Measurements from ENCODE around the gene TSPEAR.

TSPEAR gene

DNA sequence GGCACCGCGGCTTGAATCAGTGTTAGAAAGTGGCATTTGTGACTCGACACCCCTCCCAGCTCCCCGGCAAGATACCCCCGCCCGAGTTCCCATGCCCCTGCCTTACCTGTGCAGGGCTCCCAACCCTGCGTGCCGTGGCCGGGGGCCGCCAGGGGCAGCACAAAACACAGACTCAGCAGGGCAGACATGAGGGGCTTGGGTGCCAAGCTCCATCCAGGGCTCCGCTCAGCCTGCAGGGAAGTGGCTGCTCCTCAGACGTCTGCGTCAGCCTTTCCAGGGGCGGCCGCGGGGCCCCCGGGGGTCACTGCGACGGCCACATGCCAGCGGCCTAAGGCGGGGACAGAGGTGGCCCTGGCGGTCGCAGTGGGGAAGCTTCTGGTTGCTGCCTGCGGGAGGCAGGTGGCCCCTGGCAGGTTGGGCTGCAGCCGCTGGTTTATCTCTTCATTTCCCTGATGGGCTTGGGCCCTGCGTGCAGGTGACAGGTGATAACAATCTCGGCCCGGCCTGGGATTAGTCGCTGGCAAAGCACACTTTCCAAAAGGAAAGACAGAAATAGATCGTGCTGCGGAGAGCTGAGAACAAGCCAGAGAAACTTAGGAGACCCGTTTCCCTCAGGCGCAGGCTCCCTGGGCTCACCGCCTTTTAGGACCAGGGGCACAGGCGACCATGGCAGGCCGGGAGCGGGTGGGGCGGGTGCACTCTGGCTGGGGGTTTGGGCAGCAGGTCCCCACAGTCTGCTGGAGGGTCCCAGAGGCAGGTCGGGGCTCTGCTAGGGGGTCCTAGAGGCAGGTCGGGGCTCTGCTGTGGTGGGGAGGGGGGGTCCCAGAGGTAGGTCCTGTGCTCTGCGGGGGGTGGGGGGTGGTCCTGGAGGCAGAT lies at the start of gene TSPEAR:
TSS of gene TSPEAR (minus strand) at position 246 of the 876 bp plus-strand sequence. CDS start at position 188, 58 bp downstream.
- DNase-seq (ENCODE audit: low read depth in 1 of 2, low spot score in 1 of 2): no peak

DNA sequence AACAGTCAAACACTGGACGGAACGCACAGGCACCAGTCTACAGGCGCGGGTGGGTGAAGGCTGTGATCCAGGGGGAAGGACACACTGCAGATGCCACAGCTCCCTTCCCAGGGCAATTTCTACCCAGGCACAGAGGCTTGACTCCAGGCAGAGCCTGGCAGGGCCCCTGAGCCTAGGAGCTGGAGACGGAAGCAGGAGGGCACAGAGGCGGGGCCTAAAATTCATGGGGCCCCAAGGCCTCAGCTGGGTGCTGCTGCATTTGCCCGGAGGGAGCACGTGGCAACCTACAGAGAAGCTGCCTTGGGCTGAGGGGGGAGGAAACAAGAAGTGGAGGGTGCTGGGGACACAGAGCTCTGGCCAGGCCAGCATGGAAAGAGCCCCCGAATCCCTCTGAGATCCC lies 49.0 kb upstream of the TSPEAR start:
- DNase-seq (ENCODE audit: low read depth in 1 of 2, low spot score in 1 of 2): no peak

DNA sequence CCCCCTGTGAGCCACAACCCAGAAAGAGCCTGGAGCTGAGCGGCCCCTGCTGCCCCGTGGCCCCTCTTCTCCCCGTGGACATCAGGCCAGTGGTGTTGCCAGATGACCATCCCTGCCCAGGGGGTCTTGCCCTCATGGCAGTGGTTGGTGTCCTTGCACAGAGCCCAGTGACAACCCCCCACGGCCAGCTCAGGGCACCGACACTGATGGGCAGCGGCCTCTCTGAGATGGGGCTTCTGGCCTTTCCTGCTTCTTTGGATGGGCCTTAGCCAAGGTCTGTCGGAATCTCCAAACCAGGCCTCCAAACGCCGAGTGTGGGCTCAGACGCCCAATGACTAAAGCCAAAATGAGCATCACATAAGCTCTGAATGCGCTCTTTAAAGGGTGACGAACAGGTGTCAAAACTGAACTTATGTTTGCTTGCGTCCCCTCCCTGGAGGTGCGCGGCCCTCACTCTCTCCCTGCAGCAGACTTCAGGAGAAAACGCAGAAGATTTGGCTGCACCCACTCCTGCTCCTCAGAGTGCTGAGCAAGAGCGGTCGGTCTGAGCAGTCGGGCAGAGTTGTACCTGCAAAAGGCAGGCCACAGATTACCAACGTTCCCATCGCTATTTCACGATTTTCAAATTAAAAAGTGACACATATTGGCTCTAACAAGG lies 48.4 kb upstream of the TSPEAR start:
- DNase-seq (ENCODE audit: low read depth in 1 of 2, low spot score in 1 of 2): no peak

DNA sequence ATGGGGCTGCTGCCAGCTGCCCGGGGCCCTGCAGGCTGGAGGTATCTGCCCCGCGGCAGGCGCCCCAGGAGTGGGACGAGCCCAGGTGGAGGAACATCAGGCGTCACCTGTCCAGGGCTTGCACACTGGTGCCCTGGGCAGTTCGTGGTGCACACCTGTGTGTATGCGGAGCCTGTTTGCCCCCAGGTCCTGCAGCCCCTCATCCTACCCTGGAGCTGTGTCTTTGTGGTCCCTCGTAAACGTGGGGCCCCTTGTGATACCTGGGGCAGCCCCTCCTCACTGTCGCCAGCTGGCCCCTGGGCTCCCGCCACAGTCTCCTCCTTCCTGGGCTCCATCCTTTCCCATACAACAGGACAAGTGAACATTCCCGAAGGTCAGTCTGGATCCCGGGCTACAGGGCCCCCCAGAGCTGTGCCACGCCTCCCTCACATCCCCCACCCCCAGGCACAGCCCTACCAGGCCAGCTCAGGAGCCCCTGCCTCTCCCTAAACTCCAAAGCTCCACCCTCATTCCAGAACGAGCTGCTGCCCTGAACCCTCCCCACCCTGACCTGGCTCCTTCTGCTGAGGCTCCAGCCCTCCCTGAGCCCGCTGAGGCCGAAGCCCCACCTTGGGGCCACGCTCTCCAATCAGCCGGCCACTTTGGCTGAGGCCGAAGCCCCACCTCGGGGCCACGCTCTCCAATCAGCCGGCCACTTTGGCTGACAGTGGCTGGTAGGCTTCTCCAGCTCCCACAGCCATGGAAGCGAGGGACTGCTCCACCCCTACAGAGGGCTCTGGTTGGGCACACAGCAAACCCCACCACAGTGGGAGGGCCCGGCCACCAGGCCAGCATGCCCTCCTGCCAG lies 47.6 kb upstream of the TSPEAR start:
- no peak for DNase-seq (ENCODE audit: low read depth in 1 of 2, low spot score in 1 of 2)

DNA sequence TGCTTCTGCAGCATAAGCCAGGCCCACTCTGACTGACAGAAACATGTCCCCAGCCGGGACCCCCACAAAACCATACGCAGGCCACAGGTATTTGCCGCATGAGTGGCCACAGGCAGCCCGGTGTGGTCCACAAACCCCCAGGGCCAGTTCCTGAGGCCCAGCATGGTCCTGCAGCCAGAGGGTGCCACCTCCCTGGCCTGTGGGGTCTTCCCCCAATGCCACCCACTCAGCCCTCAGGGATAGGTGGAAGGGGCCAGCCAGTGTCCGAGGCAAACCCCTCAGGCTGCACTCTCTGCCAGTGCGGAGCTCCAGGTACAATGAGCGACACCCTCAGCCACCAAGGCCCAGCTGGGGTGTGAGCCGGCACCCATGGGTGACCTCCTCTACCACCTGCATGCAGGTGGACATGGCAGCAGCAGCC lies 46.8 kb upstream of the TSPEAR start:
- no peak for DNase-seq (ENCODE audit: low read depth in 1 of 2, low spot score in 1 of 2)

DNA sequence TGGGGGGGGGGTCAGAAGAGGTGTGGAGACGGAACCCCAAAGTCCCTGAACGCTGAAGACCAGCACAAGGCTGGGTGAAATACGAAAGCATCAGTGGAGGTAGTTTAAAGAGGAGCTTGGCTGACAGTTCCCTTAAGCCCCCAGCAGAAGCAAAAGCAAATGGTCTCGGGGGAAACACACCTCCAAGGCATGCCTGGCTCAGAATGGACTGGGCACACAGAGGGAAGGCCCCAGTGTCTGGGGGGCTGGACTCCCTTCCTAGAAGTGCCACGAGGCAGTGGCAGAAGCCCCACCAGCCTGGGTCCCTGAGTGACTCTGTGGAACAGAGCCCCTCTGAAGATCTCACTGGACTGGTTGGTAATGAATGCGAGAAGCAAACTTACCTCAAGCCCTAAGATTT lies 46.4 kb upstream of the TSPEAR start:
- no peak for DNase-seq (ENCODE audit: low read depth in 1 of 2, low spot score in 1 of 2)

DNA sequence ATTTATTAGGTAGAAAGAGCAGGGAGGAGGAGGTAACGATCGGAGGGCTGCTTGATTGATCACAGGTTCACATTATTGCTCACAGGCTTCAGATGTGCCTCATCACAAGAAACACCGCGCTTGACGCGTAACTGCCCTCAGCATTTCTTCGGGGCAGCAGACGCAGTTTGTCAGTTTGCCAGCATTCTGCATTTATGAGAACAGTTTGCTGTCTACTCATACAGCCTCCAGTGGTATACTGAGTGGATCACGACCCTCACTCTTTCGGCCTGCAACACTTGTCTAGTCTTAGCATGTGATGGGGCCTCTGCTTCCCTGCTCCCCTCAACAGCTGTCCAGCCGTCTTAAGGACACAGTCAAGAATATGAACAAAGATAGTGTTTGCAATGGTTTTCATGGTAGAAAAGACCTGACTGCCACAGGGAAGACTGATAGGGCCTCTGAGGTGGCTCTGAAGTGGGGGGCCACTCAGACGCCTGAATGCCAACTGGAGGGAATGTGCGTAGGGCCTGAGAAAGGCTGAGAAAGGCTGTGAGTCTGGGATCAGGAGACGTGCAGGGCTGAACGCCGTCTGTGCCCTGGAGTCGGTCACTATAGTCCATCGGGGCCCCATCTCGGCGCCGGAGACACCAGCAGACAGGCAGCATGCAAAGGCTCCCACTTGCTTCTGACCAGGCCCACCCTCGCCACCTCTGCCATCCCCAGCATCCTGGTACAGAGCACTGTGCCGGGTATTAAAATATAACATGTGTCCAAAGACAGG lies 45.2 kb upstream of the TSPEAR start:
- DNase-seq (ENCODE audit: low read depth in 1 of 2, low spot score in 1 of 2): no peak

DNA sequence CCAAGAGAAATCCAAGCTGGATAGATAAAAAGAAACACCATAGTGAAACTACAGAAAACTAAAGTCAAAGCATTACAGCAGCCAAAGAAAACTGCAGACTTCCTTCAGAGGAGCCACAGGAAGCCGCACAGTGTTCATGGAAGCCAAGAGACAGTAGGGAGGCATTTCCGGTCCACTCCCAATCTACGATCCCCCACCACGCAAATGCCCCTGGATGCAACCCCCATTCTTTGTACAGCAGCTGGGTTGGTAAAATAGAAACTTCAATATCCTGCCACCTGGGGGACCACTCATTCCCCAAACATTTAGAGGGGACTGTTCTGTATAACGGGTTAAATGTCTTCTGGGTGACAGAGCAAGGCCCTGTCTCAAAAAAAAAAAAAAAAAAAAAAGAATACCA lies 43.9 kb upstream of the TSPEAR start:
- DNase-seq (ENCODE audit: low read depth in 1 of 2, low spot score in 1 of 2): no peak

DNA sequence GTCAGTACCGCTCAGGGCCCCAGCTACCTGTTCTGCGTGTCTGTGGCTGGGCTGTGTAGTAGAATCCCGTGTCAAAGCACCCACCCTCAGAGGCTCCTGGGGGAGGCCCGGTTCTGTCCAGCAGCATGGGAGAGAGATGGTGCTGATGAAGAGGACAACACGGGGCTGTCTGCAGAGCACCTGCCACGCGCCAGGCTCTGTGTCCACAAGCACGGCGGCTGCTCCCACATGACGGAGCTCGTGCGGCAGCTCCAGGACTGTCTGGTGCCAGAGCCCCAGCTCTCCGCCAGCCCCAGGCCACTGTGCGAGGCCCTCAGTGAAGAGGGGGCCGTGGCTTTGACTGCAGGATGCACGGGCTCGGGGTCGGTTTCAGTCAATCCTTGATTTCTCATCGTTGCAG lies 42.0 kb upstream of the TSPEAR start:
- DNase-seq (ENCODE audit: low read depth in 1 of 2, low spot score in 1 of 2): no peak

DNA sequence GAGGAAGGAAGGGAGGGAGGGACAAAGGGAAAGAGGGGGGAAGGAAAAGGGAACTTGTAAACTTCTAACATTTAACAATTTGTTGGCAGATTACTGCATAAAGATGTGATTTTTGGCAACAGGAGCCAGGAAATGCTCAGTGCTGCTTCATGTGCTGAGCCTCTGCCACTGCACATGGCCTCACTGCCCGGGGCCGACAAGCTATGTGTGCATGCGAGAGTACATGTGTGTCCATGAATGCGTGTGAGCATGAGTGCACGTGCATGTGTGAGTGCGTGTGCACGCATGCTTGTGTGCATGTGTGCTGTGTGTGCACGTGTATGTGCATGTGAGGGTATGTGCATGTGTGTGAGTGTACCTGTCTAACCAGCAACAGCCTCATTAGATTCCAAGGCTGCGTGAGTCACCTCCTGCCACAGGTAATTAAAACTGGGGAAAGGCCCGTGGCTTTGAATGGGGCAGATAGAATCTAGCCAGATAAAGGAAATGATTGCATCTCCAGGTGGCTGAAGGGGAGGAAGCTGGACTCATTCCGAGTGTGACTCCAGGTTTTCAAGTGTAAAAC lies 41.4 kb upstream of the TSPEAR start:
- DNase-seq (ENCODE audit: low read depth in 1 of 2, low spot score in 1 of 2): no peak

DNA sequence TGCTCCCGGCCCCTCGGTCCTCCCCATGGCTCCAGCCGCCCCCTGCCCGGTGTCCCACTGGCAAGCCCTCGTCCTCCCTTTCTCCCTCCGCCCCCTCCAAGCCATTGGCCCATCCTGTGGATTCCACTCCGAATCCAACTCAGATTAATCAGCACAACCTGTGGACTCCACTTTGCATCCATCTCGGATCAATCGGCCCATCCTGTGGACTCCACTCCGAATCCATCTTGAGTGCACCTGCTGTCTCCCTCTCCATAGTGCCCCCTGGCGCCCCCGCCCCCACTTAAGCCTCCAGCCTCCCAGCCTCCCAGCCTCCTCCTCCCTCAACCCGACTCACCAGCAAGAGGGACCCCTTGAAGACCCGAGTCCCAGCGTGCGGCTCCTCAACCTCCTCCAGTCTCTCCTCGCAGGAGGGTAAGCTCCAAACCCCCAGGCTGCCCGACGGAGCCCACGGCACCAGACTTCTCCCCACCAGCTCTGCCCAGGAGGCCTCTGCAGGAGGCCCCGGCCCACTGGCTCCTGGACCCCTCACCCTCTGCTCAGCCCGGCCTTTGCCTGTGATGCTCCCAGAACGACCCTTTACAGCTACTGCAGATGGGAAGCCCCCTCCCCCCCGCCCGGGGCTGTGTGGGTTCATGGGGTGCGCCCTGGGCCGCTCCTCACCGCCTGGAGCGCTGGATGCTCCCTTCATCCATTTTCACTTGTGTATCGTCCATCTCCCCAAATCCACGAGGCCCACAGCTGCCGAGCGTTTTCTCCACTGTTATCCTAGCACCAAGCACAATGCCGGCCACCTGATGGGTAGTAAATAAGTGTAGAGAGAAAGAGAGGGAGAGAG lies 40.6 kb upstream of the TSPEAR start:
- no peak for DNase-seq (ENCODE audit: low read depth in 1 of 2, low spot score in 1 of 2)

DNA sequence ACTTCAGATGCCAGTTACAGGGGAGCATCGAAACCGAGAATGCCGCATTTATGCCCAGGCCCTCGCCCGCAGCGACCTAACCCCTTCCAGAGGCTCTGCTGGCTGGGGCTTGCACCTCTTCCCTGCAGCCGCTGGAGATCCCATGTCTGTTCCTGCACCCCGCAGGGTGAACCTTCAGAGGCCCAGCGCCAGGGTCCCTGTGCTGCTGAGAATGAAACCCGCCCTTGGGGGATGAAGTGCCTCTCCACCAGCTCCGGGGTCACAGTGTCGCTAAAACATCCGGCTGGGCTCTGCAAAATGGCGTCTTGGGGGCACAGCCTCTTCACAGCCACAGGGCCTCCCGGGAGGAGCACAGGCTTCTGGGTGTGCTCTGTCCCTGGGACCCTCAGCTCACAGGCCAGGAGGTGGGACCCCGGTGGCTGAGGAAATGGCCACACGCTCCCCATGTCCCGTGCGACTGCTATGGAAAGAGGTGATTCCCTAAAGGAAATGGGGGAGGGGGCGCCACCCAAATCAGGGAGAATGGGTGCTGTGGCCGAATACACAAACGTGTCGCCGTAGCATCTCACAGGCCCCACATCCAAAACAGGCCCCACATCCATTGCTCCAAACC lies 39.9 kb upstream of the TSPEAR start:
- DNase-seq (ENCODE audit: low read depth in 1 of 2, low spot score in 1 of 2): no peak

DNA sequence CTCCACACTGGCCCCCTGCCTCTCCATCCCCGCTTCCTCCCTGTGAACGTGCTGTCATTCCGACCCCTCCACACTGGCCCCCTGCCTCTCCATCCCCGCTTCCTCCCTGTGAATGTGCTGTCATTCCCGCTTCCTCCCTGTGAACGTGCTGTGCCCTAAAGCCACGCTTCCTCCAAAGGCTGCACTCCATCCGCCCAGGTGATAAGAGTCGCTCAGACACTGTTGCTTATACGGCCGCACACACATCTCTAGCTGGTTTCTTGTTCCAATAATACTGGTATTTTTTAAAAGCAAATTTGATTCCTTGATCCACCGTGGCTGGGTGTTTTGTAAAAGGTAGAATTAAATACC lies 39.3 kb upstream of the TSPEAR start:
- DNase-seq (ENCODE audit: low read depth in 1 of 2, low spot score in 1 of 2): no peak

DNA sequence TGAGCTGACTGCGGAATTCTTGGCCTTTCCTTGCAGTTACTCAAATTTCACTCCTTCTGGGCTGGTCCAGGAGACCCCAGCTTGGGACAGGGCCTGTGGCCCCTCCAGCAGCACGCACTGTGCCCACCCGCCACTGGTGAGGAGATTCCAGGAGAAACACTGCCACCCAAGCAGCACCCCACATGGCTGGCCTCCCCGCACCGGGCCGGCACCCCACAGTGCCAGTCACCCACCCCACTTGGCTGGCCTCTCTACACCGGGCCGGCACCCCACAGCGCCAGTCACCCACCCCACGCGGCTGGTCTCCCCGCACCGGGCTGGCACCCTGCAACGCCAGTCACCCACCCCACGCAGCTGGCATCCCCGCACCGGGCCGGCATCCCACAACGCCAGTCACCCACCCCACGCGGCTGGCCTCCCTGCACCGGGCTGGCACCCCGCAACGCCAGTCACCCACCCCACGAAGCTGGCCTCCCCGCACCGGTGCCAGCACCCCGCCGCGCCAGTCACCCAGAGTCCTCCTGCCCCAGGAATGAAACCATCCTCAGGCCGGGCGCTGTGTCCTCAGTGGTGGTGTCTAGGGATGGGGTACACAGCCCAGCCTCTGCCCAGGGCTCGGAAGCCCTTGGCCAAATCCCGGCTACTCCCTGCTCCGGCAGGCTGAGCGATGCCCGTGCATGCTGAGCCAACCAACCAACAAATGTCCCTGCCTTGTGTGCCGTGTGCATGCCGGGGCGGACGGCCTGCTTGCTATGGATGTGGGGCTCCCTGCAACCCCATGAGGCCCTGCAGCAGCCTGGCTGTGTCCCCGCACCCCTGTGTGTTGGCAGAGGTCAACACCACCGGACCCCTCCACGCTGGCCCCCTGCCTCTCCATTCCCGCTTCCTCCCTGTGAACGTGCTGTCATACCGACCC lies 38.6 kb upstream of the TSPEAR start:
- no peak for DNase-seq (ENCODE audit: low read depth in 1 of 2, low spot score in 1 of 2)

DNA sequence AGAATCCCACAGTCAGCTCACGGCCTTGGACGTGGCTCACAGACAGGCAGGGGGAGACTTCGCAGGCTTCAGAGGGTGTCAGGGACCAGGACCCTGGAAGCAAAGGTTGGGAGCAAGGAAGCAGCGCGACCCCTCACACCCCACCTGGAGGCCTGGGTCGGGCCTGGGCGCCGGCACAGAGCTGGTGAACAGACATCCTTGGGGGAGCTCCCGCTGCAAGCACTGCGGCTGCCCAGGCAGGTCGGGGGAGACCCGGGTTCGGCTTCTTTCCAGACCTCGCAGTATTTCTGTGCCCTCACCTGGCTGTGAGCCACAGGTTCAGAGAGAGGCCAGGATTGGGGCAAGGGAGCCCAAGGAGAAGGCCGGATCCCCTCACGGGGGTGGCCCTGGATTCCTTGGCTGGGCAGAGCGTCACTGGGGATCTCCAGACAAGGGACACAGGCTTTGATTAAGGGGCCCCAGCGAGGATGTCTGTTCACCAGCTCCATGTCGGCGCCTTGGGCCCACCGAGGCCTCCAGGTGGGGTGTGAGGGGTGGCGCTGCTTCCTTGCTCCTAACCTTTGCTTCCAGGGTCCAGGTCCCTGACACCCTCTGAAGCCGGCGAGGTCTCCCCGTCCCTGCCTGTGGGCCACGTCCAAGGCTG lies 37.9 kb upstream of the TSPEAR start:
- no peak for DNase-seq (ENCODE audit: low read depth in 1 of 2, low spot score in 1 of 2)

DNA sequence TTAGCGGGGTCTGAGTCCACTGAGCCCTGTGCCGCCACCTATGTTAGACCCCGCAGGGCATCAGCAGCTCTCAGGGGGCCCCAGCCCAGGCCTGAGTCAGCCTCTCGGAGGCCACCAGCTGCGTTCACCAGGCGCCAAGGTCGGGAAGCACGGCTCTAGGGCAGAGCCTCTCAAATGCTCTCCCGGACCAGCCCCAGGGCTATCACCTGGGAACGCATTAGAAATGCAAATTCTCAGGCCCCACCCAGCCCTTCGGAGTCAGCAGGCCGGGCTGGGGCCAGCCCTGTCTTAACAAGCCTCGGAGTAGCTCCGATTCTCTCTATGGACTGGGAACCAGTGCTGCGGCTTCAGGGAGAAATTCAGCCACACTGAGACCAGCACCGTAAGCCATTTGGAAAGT lies 37.2 kb upstream of the TSPEAR start:
- DNase-seq (ENCODE audit: low read depth in 1 of 2, low spot score in 1 of 2): no peak

DNA sequence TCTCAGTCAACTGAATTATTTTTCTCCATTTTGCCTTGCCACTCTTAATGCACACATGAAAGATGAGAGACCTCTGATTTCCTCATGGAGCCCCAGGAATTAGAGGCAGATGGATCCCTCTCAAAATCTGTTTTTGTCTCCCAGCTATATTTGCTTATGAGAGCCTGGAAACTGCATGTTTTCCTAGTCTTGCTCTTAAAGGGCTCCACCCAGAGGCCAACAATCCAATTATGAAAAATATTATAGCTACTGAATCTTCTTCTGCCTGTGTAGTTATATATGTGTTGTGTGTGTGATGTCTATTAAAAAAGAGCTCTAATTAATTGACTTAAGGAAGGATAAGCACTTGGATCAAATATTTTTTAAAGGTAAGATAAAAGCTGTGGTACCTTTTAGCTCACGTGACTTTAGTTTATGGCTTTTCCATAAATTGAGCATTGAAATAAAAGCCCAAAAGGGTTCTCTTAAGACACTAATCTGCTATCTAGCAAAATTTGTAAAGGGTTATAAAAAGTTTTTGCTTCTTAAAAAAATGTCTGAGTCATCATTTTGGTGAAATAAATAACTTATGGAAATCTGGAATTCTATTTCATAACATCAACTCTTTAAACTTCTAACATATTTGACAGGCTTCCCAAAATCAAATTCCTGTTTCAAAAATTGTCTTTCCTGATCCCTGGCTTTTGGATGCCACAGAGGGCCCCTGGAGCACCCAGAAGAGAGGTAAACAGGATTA lies 31.2 kb upstream of the TSPEAR start:
- no peak for DNase-seq (ENCODE audit: low read depth in 1 of 2, low spot score in 1 of 2)
